Ovary (tissue), 3 donors: ENCODE data around the gene ADAMTS12.

Experiments used
- POLR2A ChIP-seq: fragments of 450-650 bp; IDR thresholded peaks from one replicate; pipeline ENCODE4 v1.6.1; 2017; ENCODE audit warnings: antibody characterized with exemption, mild to moderate bottlenecking, moderate library complexity
- TF ChIP-seq, protein P1 (sequence below), 3 donors: fragments of 450-650 bp in 2 of 3; fragments of 200-600 bp in 1 of 3; IDR thresholded peaks; one replicate each; pipeline versions ENCODE4 v1.5.1 to v1.8.0; 2016 to 2022; ENCODE audit warnings: antibody characterized with exemption in 3 of 3, mild to moderate bottlenecking in 1 of 3
- donor health status: DM: no; HTN: no; CAD: no.

DNA sequence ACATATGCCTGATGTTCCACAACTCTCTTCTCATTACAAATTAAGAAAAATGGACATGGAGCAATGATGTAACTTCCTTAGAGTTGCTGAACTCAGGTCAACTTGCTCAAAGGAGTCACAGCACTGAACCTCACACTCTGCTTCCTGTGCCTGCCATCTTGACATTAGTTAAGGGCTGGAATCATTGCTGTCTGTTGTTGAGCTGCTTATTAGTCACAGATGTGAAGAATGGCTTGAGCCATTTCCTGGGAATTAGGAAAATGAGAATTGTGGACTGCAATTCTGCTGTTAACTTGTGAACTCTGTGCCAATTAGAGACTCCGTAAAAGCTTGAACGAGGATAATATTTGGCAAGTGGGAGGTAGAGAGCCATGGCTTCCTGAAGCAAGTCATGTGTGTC lies 212.0 kb downstream of the ADAMTS12 start:
- TF ChIP-seq POLR2A: no peak
- TF ChIP-seq, protein P1, sequence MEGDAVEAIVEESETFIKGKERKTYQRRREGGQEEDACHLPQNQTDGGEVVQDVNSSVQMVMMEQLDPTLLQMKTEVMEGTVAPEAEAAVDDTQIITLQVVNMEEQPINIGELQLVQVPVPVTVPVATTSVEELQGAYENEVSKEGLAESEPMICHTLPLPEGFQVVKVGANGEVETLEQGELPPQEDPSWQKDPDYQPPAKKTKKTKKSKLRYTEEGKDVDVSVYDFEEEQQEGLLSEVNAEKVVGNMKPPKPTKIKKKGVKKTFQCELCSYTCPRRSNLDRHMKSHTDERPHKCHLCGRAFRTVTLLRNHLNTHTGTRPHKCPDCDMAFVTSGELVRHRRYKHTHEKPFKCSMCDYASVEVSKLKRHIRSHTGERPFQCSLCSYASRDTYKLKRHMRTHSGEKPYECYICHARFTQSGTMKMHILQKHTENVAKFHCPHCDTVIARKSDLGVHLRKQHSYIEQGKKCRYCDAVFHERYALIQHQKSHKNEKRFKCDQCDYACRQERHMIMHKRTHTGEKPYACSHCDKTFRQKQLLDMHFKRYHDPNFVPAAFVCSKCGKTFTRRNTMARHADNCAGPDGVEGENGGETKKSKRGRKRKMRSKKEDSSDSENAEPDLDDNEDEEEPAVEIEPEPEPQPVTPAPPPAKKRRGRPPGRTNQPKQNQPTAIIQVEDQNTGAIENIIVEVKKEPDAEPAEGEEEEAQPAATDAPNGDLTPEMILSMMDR (IDR thresholded peaks at IDR 0.05): no peak
